Retinal pigment epithelial cell (primary cell): ENCODE results near the gene CCDC57.

Experiments used
- DNase-seq: peaks from one replicate; pipeline ENCODE4 v3.0.0-alpha.2; 2010; ENCODE audit warnings: low read depth
- H3K4me3 ChIP-seq: 2 replicates; pipeline ENCODE4 v1.5.1; 2011; ENCODE audit warnings: mild to moderate bottlenecking, low read length, control low read depth, moderate library complexity
- CTCF ChIP-seq: conservative IDR thresholded peaks from 2 replicates; pipeline ENCODE4 v1.5.1; 2011; ENCODE audit warnings: low read depth, low read length, control low read depth, inconsistent platforms

CCDC57 gene

GRCh38 chr17:82053556-82054263 lies 158.9 kb downstream of the CCDC57 start:
- DNase-seq: no peak
- no peak overlapping the region for H3K4me3 ChIP-seq

DNA sequence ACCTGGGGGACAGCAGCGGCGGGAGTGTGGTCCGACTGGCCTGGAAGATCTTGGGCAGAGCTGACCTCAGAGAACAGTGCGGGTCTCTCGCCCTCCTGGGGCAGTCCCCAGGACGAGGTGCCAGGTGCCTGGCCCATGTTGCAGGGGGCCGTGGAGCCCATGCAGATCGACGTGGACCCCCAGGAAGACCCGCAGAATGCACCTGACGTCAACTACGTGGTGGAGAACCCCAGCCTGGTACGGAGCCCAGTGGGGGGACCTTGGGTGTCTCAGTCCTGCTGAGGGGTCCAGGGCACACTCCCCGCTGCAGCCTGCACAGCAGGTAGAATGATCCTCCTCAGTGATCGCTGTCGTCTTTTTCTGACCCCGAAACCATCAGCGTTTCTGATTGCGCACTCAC lies 159.5 kb downstream of the CCDC57 start:
- DNase-seq: no peak
- no peak for TF ChIP-seq CTCF
- H3K4me3 ChIP-seq: peak overlapping the region; percentile 79

More at GRCh38 chr17:82053556-82054263, 158.9 kb downstream of the CCDC57 start:
- TF ChIP-seq CTCF: no peak

GRCh38 chr17:82052638-82053059 lies 160.0 kb downstream of the CCDC57 start:
- no peak for TF ChIP-seq CTCF
- DNase-seq: no peak
- H3K4me3 ChIP-seq: peak overlapping the region; percentile 79

GRCh38 chr17:82051776-82052637 lies 160.6 kb downstream of the CCDC57 start, which contains the start of the genes GPS1 and RFNG:
Gene GPS1 (plus strand): TSS chr17:82051898. CDS start chr17:82051932, 34 bp downstream.
Gene RFNG (minus strand): TSS chr17:82051811. CDS start chr17:82051766, 45 bp downstream.
- H3K4me3 ChIP-seq: peak within 1 kb of the TSS; percentile 79
- DNase-seq: no peak
- TF ChIP-seq CTCF: no peak
